ENCODE data around the gene RAB24.
"Not testable (repeated sequence)": the region's sequence is repeated elsewhere in the genome, so short reads cannot be mapped to it uniquely, and the experiment has no call there.

The RAB24 gene

GRCh38 chr5:177310757-177311391 is 7.4 kb upstream of the RAB24 start:
- DNase-seq: peak; percentile 13

- DNase-seq: no peak
These were observed 6.8 kb upstream of the RAB24 start for GRCh38 chr5:177310332-177310731.

DNA sequence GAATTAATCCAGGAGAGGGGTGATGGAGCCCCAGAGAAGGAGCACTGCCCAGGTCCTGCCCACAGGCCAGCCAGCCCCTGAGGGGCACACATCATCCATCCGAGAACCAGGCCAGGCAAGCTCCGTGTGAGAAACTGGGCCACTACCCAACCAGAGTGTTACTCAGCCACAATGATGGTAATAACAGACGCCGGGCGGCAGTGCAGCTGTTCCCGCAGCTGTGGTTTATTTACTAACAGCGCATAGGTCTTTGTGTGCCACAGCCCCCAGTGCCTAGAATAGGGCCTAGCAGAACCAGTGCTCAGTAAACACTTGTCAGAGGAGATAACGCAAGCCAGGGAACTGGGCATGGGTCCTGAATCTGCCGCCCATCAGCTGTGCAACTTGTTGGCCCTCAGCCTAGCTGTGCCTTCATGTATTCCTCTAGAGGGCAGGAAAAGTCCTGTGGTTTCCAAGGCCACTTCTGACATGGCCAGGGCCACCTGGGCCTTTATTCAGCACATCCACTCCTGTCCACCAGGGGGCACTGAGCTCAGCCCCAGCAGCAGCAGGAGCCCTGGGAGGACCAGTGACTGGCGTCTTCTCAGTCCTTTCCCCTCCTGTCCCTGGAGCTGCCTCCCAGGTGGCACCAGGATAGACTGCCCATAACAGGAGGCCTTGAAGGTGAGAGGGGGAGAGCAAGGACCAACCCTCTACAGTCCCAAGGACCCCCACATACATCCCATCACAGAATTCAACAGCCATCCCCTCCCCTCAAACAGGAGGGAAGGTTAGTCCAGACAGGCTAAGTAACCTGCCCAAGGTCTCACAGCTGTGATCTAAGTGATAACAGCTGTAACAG is 6.1 kb upstream of the RAB24 start:
- DNase-seq: peak; percentile 65

DNA sequence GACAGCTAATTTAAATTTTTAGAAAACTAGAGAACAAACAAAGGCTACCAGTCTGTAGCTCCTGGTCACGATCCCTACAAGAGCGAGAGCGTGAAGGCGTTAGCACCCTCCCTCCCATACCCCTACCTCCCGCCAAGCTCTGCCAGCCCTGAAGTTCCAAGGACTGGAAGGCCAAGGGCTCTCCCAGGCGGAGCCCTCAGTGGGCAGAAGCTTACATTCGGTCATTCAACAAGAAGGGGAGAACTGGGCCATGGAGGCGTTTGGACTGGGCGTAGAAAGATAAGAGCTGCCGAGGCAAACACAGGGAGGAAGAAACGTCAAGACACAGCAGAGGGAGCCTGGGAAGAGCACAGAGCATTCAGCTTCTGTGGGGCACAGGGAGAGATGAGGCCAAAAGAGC is 5.2 kb upstream of the RAB24 start:
- DNase-seq: no peak

GRCh38 chr5:177307544-177308363 is 4.2 kb upstream of the RAB24 start:
- no peak for DNase-seq

GRCh38 chr5:177306674-177307543 is 3.4 kb upstream of the RAB24 start:
- DNase-seq: no peak

DNA sequence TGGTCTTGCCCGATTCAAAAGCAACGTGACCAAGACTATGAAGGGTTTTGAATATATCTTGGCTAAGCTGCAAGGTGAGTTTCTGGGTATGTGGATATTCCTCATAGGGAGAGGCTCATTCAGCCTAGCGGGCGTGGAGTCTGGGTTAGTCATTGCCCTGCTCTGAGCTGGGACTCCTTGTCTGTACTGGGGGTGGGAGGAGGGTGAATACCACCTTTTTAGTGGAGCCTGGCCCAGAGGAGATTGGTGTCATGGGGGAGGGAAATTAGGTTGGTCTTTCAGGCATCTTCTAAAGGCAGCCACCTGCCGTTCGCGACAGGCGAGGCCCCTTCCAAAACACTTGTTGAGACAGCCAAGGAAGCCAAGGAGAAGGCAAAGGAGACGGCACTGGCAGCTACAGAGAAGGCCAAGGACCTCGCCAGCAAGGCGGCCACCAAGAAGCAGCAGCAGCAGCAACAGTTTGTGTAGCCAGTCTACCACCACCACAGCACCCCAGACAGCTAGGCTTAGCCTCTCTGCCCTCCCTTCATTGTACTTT is 2.7 kb upstream of the RAB24 start:
- DNase-seq: not testable (repeated sequence)

- peak; percentile 8 for DNase-seq
These were observed 1.0 kb upstream of the RAB24 start for GRCh38 chr5:177304392-177305119.

DNA sequence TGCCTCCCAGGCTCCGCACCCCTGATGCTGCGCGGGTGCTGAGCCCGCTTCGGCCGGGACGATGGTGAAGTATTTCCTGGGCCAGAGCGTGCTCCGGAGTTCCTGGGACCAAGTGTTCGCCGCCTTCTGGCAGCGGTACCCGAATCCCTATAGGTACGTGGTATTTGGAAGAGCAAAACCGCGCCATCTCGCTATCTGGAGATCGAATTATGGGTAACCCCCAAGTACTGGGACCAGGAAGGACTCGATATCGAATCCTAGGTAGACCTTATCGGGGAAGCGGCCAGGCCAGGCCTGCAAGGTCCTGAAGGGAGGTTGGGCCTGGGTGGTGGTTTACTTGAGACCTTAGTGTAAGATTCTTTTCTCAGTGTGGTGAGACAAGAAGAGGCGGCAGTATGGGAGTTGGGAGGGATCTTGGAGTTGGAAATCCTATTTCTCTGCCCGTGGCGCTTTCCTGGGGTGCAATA is 439 bp upstream of the RAB24 start:
- no peak for DNase-seq

- peak; percentile 12 for DNase-seq
These were observed 987 bp downstream of the RAB24 start for GRCh38 chr5:177302354-177303110.

- DNase-seq: no peak
These were observed 1.9 kb downstream of the RAB24 start for GRCh38 chr5:177301503-177302165.

DNA sequence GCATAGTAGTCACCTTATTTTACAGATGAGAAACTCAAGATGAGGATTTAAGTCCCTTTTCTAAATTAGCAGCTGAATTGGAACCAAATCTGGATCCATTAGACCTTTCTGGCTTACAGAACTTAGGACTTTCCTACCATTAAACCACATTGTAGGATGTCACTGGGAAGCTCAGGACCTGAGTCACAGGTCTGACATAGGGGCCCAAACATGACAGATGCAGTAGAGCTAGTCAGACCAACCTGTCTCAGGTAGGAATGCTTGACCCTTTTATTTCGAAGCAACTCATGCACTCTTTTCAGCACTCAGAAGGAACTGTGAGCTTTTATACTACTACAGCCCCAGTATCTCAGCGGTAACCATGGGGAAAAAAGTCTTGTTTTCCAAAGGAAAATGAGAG is 2.6 kb downstream of the RAB24 start:
- no peak for DNase-seq

GRCh38 chr5:177300236-177300880 is 3.2 kb downstream of the RAB24 start:
- DNase-seq: peak; percentile 76

DNA sequence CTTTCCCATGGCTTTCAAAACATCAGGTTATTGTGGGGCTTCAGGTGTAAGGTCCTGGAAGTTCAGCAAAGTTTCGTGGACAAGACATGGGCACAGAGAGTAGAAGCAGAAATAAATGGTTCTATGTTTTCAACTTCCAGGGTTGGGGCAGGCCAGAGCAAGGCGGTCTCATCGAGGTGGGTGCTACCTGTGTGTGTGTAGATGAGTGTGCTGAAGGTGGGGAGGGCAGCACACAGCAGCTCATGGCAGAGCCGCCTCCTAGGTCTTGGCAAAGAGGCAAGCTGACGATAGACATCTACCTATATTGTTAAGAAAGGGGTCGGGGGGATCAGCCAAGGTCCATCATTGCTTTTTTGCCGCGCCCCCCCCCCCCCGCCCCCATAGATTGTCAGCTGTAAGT is 3.8 kb downstream of the RAB24 start:
- no peak for DNase-seq

DNA sequence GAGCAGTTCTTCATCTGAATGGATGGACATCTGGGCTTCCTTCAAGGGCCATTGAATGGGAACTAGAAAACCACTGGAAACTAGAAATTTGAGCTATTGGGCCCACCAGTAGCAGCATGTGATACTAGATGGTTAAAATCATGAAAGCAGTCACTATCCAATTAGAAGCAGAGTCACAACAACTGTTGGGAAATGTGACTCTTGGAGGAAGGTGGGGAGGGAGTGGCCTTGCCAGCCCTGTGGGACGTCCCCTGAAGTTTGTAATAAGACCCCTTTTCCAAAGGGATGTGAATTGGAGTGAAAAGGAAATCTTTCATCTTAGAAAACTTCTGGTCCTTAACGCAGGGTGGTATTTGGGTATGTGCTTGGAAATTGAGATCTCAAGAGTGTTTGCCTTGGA is 5.6 kb downstream of the RAB24 start:
- DNase-seq: no peak

GRCh38 chr5:177296581-177296980 is 6.9 kb downstream of the RAB24 start:
- no peak for DNase-seq

GRCh38 chr5:177295924-177296323 is 7.6 kb downstream of the RAB24 start:
- DNase-seq: no peak

DNA sequence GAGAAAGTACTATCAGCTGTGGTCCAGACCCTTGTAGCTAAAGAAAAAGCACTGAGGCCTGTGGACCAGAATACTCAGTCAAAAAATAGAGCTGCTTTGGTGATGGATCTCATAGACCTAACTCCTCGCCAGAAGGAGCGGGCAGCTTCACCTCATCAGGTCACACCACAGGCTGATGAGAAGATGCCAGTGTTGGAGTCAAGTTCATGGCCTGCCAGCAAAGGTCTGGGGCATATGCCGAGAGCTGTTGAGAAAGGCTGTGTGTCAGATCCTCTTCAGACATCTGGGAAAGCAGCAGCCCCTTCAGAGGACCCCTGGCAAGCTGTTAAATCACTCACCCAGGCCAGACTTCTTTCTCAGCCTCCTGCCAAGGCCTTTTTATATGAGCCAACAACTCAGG is 8.9 kb downstream of the RAB24 start:
- no peak for DNase-seq

Measured in fibroblast of skin of scalp (primary cell).